Effector CD4-positive, alpha-beta T cell (primary cell): ENCODE measurements around the gene POLR3E.
"Not testable (repeated sequence)": the region's sequence is repeated elsewhere in the genome, so short reads cannot be mapped to it uniquely, and the experiment has no call there.

Experiments
- DNase-seq: peaks from one replicate; pipeline ENCODE4 v3.0.0-alpha.2; 2020

The POLR3E gene

DNA sequence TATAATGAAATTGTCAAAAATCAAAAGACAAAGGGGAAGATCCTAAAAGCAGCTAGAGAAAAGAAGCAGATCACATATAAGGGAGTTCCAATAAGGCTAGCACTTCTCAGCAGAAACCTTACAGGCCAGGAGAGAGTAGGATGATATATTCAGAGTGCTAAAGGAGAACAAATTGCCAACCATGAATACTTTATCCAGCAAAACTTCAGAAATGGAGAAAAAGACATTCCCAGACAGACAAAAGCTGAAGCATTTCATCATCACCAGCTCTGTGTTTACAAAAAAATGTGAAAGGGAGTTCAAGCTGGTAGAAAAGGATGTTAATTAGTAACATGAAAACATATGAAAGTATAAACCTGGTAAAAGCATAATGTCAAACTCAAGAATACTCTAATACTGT, 39.8 kb downstream of the POLR3E start:
- DNase-seq = no peak

DNA sequence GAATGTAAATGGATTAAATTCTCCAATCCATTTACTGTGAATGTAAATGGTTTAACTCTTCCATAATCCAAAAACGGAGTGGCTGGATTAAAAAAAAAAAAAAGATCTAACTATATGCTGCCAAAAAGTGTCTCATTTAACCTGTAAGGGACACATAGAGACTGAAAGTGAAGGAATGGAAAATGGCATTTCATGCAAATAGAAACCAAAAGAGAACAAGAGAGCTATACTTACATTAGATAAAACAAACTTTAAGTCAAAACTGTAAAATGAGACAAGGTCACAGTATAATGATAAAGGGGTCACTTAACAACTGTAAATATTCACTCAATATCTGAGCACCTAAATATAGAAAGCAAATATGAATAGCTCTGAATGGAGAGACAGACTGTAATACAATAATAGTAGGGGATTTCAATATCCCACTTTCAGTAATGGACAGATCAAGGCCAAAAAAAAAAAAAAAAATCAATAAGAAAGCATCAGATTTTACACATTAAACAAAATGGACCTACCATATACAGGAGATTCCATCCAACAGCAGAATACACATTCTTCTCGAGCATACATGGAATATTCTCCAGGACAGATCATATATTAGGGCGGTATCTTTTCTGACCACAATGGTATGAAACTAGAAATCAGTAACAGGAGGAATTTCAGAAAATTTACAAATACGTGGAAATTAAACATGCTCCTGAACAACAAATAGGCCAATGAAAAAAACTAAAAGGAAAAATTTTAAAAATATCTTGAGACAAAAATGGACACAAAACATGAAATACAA, 40.8 kb downstream of the POLR3E start:
- no peak for DNase-seq

DNA sequence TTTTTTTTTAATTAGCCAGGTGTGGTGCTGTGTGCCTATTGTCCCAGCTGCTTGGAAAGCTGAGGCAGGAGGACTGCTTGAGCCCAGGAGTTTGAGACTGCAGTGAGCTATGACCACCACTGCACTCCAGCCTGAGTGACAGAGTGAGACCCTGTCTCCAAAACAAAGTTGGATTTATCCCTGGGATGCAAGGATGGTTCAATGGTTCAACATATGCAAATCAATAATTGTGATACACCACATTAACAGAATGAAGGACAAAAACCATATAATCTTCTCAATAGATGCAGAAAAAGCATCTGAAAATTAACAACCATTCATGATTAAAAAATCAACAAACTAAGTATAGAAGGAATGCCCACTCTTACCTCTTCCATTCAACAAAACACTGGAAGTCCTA, 43.7 kb downstream of the POLR3E start:
- no peak for DNase-seq

DNA sequence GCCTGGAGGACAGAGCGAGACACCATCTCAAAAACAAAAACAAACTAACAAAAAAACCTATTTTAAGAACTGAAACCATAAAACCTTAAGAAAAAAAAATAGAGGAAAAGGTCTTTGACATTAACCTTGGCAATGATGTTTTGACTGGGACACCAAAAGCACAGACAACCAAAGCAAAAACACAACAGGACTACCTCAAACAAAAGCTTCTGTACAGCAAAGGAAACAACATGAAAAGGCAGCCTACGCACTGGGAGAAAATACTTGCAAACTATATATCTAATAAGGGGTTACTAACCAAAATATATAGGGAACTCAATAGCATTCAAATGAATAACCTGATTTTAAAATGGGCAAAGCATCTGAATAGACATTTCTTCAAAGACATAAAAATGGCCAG, 44.9 kb downstream of the POLR3E start:
- no peak for DNase-seq

DNA sequence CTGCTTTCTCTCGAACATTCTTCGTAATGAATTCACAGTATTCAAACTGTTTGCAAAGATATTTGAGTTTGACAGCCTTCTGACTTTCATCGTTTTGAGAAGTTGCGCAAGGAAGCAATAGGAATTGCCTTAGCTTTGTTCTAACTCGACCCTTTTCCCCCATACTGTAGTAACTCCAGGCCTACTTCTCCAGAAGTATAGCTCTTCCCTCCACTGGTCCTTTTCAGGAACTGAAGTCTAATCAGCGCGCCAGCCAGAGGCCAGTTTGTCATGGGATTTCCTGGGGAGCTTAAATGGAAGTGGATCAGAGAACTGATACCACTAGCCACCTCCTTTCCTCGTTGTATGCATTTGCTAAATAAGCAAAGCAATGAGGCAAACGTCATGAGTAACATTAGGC, 49.3 kb downstream of the POLR3E start:
- no peak for DNase-seq

DNA sequence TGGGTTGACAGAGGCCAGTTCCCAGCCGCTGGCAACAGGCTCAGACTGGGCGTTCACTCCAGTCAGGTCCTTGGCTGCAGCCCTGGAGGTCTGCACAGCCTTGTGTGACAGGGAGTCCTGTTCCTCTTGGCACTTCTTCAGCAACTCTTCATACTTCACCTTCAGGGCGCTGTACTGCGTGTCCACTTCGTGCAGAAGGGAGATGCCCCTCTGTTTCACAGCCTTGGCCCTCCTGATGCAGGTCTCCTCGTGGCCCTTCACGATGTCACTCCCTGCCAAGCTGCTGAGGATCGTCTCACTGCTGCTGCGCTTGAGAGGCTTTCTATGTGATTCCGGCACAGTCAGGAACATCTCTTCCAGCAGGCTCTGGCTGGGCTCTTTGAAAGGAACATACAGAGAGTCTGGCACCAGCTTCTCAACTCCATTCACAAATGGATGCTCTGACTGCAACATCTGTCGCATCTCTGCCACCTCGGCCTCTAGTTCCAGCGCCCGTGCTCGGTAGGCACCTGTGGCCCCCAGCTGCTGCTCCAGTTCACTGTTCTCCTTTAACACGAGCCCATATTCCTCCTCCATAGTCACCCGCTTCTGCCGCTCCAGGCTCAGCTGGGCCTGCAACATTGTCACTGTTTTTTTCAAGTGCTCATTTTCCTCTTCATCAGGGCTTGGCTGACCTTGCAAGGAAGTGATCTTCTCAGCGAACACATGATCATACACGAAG, 50.1 kb downstream of the POLR3E start:
- no peak for DNase-seq

DNA sequence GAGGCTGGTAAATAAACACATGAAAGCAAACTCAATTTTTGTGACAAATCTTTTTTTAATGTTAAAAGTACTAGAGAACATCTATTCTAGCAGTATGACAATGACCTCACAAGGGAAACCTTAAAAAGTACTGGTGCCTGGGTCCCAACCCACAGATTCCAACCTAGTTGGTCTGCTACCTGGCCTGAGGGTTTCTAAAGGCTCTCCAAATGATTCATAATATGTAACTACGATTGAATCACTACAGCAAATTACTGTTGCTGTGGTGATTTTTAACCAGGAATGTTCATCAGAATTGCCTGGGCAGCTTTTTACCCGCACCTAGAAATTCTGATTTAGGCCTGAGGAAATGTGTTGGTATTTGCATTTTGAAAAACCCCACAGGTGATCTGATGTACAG, 51.1 kb downstream of the POLR3E start:
- no peak for DNase-seq

DNA sequence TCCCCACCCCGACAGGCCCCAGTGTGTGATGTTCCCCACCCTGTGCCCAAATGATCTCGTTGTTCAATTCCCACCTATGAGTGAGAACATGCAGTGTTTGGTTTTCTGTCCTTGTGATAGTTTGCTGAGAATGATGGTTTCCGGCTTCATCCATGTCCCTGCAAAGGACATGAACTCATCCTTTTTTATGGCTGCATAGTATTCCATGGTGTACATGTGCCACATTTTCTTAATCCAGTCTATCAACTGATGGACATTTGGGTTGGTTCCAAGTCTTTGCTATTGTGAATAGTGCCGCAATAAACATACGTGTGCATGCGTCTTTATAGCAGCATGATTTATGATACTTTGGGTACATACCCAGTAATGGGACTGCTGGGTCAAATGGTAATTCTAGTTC, 53.8 kb downstream of the POLR3E start:
- not testable (repeated sequence) for DNase-seq

DNA sequence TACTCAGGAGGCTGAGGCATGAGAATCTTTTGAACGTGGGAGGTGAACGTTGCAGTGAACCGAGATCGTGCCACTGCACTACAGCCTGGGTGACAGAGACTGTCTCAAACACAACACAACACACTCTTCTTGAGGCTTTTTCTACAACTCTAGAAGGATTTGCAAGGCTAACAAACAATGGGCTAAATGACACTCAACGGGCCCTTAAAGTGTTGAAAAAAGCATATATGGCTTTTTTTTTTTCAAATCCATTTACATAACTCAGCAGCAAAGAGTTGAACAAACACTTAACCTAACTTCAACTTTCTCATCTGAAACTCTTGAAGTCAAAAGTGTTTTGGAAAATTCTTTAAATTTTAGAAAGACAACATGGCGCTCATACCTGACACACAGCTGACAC, 54.9 kb downstream of the POLR3E start:
- no peak for DNase-seq

DNA sequence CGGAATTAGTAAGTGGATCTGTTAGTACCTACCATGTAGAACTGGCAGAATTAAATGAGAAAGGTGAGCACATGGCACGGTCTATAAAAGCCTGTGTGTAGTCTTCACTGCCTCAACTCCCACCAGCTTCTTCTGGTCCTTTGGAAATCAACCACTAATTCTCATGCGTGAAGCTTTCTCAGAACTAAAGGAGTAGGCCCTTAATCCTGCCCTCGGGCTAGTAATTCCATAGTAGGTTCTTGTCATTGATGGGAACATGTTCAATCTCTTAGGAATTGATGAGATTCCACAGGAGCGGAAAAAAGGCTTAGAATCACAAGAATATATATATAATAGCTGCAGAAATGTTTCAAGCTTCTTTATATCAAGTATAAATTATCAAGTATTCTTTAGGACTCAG, 55.5 kb downstream of the POLR3E start:
- DNase-seq = no peak

DNA sequence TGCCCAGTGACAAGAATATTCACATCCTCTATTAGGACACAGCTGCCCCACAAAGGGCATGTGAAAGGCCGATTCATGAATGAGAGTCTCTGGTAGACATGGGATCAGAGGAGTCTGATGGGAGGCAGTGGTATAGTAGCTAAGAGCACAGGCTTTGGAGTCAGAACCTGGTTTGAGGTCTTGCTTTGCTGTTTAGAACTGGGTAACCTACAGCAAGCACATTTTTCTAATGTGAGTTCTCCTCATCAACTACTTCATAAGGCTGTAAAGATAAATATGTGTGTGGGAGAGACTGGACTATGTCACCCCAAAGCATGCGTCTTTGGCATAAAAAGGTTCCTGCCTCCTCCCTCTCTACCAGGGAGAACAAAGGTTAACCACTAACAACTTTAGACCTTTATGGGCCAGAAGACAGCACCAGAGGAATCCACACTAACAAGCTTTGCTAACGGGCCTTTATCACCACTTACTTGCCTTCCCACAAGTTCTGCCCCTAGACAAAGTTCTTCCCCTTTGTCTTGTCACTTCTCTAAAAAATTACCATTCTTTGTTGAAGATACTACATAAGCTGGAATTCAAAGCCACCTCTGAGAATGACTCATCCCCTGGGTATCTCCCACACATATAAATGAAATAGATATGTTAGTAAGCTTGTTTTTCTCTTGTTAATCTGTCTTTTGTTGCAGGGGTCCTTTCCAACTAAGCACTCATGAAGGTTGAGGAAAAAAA, 56.1 kb downstream of the POLR3E start:
- no peak for DNase-seq

DNA sequence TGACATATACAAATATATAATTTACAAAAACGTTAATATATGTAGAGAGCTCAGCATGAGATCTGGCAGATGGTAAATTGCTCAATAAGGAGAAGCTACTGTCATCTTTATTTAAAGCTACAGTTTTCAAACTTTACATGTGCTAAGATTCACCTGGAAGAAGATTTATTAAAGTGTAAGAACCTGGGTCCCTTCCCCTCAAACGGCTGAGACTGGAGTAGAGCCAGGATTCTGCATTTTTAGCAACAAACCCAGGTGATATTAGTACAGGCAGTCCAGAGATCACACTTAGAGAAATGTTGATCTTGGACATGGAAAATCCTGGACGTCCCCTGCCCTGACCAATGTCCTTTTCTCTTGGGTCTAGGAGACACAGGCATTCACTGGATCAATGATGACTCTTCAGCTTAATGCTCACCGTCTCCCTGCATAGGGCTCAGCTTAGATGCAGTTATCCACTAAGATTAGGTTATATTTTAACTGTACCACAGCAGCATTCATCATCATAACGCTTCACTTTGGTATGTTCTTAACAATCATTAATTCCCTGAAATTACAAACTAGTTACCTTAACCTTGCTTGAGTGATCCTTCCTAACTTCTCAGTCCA, 56.8 kb downstream of the POLR3E start:
- no peak for DNase-seq

DNA sequence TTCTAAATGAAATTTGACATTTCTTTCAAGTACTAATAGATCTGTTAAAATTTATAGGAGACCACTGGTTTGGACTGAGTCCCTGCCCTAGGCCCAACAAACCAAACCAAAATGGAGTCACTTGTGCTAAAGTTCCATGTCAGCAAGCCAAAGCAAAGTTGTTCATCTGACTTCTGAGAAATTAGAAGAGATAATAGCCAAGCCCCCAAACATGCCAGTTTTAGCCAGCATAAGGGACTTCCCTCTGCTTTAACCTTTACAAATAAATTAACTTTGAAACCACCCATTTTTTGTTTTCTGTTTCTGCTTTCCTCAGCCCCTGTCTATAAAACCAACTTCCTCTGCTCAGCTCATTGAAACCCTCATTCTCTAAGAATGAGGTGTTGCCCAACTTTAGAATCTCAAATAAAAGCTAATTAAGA, 58.3 kb downstream of the POLR3E start:
- DNase-seq = no peak

DNA sequence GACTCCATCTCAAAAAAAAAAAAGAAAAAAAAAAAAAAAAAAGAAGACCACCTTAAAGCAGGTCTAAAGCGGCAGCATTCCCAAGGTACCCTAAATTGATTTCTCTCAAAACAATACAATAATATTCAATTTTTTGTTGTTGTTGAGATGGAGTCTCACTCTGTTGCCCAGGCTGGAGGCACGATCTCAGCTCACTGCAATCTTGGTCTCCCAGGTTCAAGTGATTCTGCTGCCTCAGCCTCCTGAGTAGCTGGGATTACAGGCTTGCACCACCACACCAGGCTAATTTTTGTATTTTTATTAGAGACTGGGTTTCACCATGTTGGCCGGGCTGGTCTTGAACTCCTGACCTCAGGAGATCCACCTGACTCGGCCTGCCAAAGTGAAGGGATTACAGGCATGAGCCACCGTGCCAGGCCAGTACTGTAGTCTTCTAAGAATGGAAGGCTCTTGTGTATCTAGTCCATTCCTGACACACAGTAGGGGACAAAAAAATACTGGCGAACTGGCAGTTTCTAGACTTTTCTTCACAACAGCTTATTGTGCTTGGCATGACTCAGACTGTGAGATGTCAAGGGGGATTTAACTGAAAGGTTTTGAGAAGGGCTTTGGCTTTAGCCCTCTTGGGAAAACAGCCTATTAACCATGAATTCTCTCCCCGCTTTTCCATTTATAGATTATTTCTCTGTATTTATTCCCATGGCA, 59.9 kb downstream of the POLR3E start:
- no peak for DNase-seq

DNA sequence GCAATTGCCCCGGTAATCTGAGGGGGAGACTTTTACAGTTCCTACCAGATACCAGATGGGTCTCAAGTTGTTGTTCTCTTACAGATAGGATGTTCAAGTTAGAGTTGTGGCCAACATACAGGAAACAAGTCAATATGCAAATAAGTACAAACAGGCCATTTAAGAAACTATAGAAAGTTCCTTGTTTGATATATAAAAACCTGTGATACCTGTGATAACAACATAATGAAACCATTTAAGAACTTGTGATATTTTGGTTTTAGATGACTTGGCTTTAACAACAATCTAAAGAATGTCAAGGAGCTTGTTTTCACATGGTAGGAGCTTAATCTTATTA, 60.4 kb downstream of the POLR3E start:
- no peak for DNase-seq

DNA sequence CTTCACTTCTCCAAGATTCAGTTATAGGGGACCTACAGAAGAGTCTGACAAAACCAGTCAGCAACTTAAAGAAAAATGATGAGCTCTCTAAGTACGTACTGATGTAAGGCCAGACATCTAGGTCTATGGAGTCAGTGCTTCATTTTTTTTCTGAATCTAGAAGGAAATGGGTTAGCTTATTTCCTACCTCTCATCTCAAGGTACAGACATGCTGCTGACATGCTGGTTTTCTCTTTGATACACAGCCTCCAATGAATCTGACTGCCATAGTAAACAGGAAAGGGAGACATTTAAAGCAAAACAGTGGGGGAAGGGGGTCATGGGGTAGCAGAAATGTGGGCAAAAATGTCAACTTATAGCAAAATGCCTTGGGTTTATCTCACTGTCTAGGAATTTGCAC, 60.8 kb downstream of the POLR3E start:
- DNase-seq = no peak

DNA sequence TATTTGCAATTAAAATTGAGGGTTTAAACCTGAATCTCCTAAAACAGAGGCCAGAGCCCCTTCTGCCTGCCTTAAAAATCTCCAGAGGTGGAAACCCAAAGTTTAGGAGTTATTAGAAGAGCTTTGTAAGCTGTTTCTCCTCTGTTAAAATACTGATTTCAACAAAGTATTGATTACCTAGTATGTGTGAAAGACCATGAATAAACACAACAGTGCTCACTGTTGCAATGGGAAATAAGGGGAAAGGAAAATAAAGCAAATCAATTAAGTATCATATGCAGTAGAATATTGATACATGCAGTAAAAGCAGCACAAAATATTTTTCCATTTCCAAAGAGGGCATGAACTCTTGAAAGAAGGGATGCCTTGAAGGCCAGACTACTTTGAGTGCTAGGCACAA, 62.5 kb downstream of the POLR3E start:
- DNase-seq = no peak

DNA sequence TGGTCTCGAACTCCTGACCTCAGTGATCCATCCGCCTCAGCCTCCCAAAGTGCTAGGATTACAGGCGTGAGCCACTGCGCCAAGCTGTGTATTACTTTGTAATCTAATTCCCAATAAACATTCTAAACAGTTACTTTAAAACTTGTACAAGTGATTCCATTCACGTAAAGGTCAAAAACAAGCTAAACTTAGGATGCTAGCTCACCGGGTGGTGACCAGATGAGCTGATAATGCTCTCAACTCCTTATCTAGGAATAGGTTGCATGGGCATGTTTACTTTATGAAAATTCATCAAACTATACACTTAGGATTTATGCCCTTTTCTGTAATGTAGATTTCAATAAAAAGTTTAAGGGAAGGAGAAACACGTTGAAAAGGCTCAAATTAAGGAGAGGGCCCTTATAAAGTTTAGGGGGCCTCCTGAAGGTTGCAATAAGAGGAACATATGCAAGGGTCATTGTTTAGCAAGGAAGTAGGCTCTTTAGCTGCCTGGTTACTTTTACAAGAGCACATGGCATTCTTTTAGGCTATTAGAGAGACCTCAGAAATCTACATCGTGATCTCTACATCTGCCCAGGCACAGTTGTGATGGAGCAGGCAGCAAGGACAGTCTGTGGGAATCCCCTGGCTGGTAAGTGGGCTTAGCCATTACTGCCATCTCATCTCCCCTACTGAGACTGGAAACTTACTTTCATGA, 63.9 kb downstream of the POLR3E start:
- no peak for DNase-seq

DNA sequence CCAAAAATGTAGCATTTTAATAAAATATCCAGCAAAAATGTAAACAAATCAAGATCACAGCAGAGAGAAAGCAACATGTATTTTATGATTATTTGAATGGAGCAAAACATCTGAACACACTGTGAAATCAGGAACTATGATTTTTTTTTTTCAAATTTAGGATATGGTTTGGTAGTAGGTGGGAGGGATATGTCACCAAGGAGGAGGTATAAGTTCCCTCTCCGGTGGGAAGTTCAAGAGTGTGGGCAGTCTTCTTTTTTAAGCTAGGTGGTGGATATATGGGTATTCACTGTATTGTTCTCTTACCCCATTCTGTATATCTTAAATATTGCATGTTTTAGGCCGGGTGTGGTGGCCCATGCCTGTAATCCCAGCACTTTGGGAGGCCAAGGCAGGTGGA, 67.0 kb downstream of the POLR3E start:
- no peak for DNase-seq

DNA sequence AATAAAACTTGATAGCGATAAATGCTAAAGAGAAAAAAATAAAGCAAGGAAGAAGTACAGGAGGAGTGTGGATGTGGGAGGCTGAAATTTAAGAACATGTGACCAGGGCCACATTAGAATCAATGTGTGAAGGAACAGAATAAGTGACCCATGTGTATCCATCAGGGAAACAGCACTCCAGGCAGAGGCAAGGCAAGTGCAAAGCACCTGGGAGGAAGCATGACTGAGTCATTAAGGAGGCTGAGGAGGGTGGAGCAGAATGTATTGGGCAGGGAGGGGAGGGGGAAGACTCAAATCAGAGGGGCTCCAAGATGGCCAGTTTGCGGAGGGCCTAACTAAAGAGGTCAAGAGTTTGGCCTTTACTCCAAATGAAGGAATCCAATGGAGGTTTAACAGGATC, 69.2 kb downstream of the POLR3E start:
- no peak for DNase-seq

DNA sequence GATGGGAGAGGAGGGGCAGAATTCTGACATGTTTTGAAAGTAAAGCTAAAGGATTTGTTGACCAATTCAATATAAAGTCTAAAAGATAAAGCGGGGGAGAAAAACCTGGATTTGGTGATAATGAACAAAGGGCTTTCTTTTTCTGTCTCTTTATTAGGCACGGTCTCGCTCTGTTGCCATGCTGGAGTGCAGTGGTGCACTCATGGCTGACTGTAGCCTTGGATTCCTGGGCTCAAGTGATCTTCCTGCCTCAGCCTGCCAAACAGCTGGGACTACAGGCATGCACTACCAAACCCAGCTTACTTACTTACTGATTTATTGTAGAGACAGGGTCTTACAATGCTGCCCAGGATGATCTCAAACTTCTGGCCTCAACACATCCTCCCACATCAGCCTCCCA, 69.7 kb downstream of the POLR3E start:
- no peak for DNase-seq

DNA sequence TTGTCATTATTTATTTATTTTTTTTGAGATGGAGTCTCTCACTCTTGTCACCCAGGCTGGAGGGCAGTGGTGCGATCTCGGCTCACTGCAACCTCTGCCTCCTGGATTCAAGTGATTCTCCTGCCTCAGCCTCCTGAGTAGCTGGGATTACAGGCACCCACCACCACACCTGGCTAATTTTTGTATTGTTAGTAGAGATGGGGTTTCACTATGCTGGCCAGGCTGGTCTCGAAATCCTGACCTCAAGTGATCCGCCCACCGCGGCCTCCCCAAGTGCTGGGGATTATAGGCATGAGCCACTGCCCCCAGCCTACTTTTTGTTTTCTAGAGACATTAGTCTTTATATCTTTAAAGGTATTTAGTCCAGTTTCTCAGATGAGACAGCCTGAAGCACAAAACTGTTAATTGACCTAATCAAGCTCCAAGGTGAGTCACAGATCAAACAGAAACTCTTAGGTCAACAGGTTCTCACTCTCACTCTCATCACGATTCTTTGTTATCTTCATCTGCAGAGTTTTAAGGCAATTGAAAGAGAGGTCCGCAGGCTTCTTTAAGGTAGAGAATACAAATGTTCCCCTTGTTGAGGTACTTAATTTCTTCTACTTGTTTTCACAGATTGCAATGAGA, 71.1 kb downstream of the POLR3E start:
- DNase-seq = not testable (repeated sequence)
